Stimulated activated CD4-positive, alpha-beta T cell treated with anti-CD3 and anti-CD28 coated beads, Interleukin-1b, Interleukin-23, amount 100 ng/mL, for 48 hours (primary cell): ENCODE data around the gene SIGLEC10.
"Not testable (repeated sequence)": the region's sequence is repeated elsewhere in the genome, so short reads cannot be mapped to it uniquely, and the experiment has no call there.

ENCODE experiments used
- DNase-seq: peaks from one replicate; pipeline ENCODE4 v3.0.0-alpha.2; 2020

The SIGLEC10 gene

GRCh38 chr19:51434456-51434855 is 17.0 kb upstream of the SIGLEC10 start:
- no peak for DNase-seq

- no peak for DNase-seq
These were observed 15.6 kb upstream of the SIGLEC10 start for GRCh38 chr19:51433043-51433442.

- DNase-seq = no peak
These were observed 13.7 kb upstream of the SIGLEC10 start for GRCh38 chr19:51431124-51431523.

GRCh38 chr19:51430221-51430620 is 12.8 kb upstream of the SIGLEC10 start:
- DNase-seq = no peak

- no peak for DNase-seq
These were observed 9.8 kb upstream of the SIGLEC10 start for GRCh38 chr19:51427201-51427600.

- DNase-seq = peak; percentile 84
These were observed 4.6 kb upstream of the SIGLEC10 start for GRCh38 chr19:51422053-51422448.

GRCh38 chr19:51421229-51422052 is 4.0 kb upstream of the SIGLEC10 start:
- DNase-seq = no peak

- not testable (repeated sequence) for DNase-seq
These were observed 3.1 kb upstream of the SIGLEC10 start for GRCh38 chr19:51420511-51420910.

GRCh38 chr19:51418707-51419106 is 1.3 kb upstream of the SIGLEC10 start:
- DNase-seq = no peak

- no peak for DNase-seq
These were observed 342 bp upstream of the SIGLEC10 start for GRCh38 chr19:51417810-51418157.

GRCh38 chr19:51416422-51416821 is 1.0 kb downstream of the SIGLEC10 start:
- not testable (repeated sequence) for DNase-seq

GRCh38 chr19:51415187-51415586 is 2.3 kb downstream of the SIGLEC10 start:
- DNase-seq = no peak

- no peak for DNase-seq
These were observed 6.3 kb downstream of the SIGLEC10 start for GRCh38 chr19:51410950-51411748.

GRCh38 chr19:51407511-51408131 is 9.8 kb downstream of the SIGLEC10 start:
- peak; percentile 29 for DNase-seq

GRCh38 chr19:51402117-51402516 is 15.3 kb downstream of the SIGLEC10 start:
- no peak for DNase-seq

GRCh38 chr19:51399936-51400335 is 17.5 kb downstream of the SIGLEC10 start:
- not testable (repeated sequence) for DNase-seq

- no peak for DNase-seq
These were observed 18.2 kb downstream of the SIGLEC10 start for GRCh38 chr19:51399231-51399630.

- no peak for DNase-seq
These were observed 19.2 kb downstream of the SIGLEC10 start for GRCh38 chr19:51398096-51398704.

GRCh38 chr19:51397453-51397852 is 20.0 kb downstream of the SIGLEC10 start:
- not testable (repeated sequence) for DNase-seq

- DNase-seq = no peak
These were observed 21.3 kb downstream of the SIGLEC10 start for GRCh38 chr19:51396175-51396574.

GRCh38 chr19:51394050-51394836 is 23.2 kb downstream of the SIGLEC10 start:
- peak; percentile 98 for DNase-seq

GRCh38 chr19:51392701-51393100 is 24.7 kb downstream of the SIGLEC10 start:
- DNase-seq = no peak
